NCI-H774 (cell line): ENCODE measurements around the gene CREB3L2.
A peak's percentile ranks its signal among the peaks of the same experiment; 100 is the strongest.

Experiments used
- DNase-seq: peaks from one replicate; lab custom pipeline; 2025; lab: John Stamatoyannopoulos, UW

CREB3L2 gene

DNA sequence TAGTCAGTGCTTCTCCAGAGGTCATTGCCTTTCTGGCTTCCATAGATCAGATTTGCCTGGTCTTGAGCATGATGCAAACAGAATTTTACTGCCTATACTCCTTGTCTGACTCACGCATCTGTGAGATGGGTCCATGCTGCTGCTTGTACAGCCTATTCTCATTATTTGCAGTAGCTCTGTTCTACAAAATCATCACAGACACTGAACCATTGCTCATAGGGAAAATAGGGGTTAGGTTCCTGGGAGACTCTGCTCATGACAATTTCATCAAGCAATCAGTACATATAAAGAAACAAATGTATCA lies 7.4 kb upstream of the CREB3L2 start:
- no peak for DNase-seq

DNA sequence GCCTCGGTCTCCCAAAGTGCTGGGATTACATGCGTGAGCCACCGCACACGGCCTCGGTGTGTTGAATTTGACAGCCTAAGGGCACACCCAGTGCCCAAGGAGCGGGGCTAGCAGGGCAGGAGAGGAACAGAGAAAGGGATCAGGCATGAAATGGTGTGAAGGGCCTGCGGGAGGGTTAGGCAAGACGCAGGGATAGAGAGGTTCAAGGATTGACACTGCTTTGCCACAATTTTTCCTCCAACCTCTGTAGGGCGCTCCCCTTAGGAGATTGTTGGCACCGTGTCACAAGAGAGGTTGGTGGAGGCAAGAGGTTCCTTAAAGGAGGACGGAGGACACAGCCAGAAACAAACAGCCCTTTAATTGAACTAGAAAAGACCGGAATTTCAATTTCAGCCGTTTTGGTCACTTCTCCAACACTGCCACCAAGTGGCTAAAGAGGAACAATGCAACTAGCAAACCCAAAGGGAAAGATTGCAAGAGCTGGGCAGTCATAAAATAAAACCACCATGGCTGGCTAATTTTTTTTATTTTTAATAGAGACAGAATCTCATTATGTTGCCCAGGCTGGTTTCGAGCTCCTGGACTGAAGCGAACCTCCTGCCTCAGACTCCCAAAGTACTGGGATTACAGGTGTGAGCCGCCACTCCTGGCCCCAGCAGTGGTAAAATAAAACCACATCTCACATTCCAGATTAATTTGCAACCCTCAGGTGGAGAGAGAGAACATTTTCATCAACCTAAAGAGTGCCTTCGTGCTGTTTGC lies 6.9 kb upstream of the CREB3L2 start:
- peak; percentile 56 for DNase-seq

GRCh38 chr7:138008019-138008587 lies 6.2 kb upstream of the CREB3L2 start:
- DNase-seq = no peak

- DNase-seq = no peak
Observed at GRCh38 chr7:138006106-138006505, 4.2 kb upstream of the CREB3L2 start.

- DNase-seq = no peak
Observed at GRCh38 chr7:138004936-138005335, 3.0 kb upstream of the CREB3L2 start.

DNA sequence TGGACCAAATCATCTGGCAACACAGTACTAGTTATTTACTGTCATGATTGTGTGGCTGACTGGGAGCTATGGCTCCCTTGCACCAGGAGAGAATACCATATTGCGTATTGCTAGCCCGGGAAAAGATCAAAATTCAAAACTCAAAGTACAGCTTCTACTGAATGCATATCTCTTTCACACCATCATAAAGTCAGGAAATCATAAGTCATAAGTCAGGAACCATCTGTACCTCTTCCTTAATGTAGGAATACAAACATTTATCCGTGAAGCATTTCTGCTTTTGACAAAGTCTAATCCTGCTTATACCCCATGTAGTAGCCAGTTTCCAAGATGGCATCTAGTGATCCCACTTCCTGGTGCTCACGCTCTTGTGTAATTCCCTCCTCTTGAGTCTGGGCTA lies 2.2 kb upstream of the CREB3L2 start:
- DNase-seq = no peak

GRCh38 chr7:138002828-138003189 lies 923 bp upstream of the CREB3L2 start:
- no peak for DNase-seq

DNA sequence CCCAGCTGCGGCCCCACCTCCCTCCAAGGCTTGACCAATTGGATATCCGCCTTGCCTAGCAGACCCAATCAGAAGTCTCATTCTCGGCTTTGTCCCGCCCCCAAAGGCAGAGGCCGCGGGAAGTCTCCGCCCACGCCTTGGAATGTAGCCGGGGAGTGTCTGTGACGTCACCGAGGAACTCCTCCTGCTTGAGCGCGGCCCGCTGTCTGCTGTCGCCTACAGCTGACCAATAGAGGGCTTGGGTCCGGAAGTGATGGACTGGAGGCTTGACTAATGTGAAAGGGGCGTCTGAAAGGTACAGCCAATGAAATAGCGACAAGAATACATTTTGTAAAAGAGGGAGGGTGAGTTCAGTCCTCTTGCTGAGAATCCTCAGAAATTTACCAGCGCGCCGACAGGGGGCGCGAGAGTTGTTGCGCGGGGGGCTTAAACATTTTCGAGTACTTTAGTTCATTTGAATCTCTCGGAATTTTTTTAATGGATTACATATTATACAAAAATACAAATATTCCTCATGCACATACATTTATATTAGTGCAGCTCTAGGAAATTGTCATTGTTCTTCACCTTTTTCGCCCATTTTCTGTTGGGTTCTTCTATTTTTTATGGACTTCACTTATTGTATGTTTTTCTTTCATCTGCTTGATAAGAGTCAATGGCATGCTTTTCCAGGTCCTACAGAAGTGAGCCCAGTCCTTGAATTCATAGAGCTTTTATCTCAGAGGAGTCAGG lies 376 bp upstream of the CREB3L2 start:
- peak; percentile 98 for DNase-seq

DNA sequence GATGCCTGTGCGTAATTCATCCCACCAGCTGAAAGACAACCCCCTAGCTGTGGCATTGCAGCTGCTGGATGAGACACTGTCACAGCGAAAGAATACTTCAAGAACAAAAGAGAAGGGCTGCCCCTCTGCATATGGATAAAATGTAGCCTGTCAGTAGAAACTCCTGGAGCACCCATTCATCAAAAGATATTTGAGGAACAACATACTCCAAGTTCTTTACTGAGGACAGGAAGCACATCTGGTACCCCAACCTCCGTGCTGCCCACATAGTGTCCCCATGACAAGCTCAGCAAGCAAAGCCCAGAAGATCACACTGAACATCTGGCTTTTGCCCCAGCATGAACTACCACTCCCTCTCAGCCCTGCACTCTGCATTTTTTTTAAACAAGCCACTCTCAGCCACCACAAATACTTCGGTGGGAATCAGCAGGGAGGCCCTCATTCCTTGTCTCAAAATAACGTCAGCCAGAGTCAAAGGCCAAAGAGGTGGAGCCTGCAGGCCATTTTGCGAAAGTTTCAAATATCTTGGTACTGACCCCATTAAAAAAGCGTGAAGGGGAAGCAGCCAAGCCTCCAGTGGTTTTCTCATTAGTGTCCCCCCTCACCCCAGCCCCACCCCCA lies 1.7 kb downstream of the CREB3L2 start:
- peak; percentile 5 for DNase-seq

DNA sequence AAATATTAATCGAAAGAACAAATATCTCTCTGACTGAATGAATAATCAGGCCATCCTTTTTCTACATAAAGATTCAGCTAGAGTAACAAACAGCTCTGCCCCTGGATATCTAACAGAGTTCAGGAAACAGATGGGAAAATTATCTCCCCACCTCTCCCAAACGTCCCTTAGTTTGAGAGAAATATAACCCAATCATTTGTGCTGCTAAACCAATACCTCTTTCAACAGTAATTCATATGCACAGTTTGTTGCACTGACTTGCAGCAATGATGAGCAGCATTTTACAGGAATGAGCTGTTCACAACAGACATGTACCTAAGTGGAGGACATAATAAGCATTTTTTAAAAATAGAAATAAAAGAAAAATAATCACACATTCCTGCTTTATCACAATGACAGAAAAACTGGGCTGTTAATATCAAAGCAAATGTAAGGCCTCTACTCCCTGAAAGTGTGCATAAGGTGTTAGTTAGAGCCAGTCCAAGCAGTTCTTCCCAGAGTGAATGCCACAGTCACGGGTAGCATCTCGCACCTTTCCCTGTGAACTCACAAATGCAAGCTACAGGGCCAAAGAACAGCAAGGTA lies 2.3 kb downstream of the CREB3L2 start:
- no peak for DNase-seq

- DNase-seq = no peak
Observed at GRCh38 chr7:137998250-137998649, 3.6 kb downstream of the CREB3L2 start.

DNA sequence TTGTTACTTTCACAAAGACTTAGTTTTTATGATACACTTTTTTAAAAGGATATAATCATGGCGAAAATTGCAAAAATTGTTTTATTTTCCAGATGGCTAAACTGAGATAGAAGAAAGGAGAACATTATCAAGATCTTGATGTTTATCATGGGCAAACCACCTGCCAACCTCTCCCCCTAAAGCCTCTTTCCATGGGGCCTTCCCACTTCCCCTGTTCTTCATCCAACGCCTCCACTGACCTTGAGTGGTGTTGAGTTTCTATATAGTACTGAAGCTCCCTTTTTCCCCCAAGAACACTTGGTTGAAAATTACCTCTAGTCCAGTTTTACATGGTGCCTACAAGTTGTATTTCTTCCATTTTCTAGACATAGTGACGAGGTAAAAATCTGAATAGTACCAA lies 5.0 kb downstream of the CREB3L2 start:
- no peak for DNase-seq

DNA sequence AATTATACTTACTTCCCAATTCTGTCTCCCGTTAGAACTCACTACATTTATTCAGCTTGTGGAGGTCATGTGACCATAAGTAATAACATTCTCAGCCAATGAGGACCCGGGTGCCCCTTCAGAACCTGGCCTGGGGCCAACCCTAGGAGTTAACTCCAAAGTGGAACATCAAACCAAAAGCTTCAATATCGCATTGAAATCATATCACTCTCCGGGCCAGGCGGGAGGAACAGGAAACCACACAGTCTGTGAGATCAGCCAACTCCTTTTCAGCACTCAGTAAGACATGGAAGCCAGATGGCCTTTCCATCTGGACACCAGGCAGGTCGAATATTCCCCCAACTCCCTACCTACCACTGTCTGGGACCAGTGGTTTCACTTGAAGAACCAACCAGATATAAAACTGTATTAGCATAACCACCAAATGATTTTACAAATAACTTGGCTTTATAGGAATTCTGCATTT lies 5.5 kb downstream of the CREB3L2 start:
- no peak for DNase-seq

- DNase-seq = no peak
Observed at GRCh38 chr7:137994216-137994615, 7.7 kb downstream of the CREB3L2 start.

GRCh38 chr7:137993395-137993743 lies 8.5 kb downstream of the CREB3L2 start:
- DNase-seq = no peak

DNA sequence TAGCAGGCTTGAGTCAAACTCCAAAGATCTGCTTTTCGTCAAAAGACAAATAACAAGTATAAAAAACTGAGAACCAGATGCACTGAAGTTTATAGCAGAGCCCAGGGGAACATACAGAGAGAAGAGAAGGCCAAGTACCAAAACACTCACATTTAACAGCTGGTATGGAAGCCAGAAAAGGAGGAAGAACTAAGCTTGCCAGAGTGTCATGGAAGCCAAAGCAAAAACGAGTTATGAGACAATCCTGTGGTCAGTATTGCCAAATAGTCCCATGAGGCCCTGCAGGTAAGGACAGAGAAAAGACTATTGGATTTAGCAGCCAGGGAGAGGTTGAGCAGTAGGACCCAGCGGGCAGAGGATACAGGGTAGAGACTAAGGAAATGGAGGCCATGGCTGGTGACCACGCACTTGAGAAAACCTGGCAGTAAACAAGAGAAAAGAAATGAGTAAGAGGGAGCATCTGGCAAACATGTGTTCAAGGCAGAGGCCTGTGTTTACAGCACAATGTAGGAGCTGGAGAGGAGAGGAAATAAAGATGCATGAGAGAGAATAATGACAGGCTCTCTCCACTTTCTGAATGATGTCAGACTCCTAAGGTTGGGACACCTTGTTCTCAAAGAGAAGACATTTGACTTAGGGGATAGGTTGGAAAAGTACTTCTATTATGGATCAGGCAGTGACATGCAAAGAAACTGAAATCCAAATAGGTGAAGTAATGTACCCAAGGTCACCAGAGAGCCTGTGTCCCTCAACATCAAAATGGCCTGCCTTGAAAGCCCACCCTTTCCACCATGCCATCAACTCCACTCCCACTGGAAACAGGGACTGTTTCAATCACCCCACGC lies 9.1 kb downstream of the CREB3L2 start:
- peak; percentile 38 for DNase-seq

DNA sequence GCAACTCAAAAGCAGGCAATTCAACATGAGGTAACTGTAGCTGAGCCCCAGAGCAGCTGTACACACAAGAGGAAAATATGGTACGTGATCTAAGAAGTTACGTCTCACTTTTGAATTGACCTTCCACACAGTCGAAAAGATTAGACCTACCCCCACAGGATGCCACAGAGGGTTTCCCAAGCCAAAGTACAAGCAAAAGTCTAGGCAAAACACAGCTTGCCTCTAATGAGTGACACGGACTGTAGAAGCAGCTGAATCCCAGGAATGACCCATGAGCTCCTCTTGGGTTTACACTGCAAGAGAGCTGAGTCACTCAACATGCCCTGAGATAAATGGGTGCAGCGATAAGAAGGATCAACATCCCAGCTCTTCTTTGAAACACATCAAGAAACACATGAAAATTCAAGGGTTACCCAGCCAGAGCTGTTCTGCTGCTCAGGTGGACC lies 9.8 kb downstream of the CREB3L2 start:
- peak; percentile 81 for DNase-seq

- no peak for DNase-seq
Observed at GRCh38 chr7:137990251-137990941, 11.5 kb downstream of the CREB3L2 start.

DNA sequence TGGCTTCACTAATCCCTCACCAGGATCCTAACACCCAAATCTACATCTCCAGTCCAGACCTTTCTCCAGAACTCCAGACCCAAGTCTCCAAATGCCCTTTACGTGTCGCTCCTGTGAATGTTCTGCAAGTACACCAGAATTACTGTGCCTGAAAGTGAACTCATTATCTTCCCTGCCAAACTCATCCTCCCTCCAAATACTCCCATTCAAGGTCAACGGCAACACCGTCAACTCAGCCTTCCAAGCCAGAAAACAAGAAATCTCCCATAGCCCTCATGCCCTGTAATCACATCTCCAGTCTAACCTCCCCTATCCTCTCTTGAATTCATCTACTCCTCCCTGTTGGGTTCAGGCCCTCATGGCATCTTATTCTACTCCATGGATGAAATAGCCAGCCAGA lies 12.3 kb downstream of the CREB3L2 start:
- DNase-seq = no peak

GRCh38 chr7:137989094-137989493 lies 12.8 kb downstream of the CREB3L2 start:
- DNase-seq = peak; percentile 28

DNA sequence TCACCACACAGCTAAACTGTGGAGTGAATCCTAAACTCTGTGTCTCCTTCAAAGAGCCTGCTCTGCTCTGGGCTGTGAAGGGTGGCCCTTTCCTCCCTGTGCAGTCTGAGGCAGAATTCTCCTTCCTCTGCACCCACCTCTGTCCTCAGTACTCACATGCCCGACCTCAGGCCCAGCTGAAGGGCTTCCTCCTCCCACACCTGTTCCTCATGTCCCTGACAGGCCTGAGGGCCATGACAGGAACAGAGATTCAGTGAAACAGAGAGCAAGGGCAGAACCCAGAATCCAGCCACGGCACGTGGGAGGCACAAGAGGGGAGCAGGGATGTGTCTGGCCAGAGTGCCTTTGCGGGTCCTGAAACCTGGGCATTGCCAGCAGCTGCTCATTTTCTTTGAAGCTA lies 13.9 kb downstream of the CREB3L2 start:
- DNase-seq = no peak
